ENCODE results near the gene MAP2K2. TPM values are rescaled to one million over a fixed set of nuclear protein-coding genes. Genes with fewer than 3 reads are reported as not detected.

Gene MAP2K2
- total RNA-seq, 1 donor from 2014 or later = 153 TPM

GRCh38 chr19:4059891-4060620 is 63.9 kb downstream of the MAP2K2 start:
- Mint-ChIP-seq H3K4me3 (ENCODE audit: unreplicated experiment) (no peak overlapping the region), H3K4me1 (ENCODE audit: unreplicated experiment) (peaks cover 3% of the 10 kb centered on the region), H3K27ac (ENCODE audit: unreplicated experiment) (no peak overlapping the region), H3K27me3 (ENCODE audit: unreplicated experiment) (peaks cover 8% of the 10 kb centered on the region), H3K9me3 (ENCODE audit: unreplicated experiment) (no peaks in the 10 kb centered on the region), H3K36me3 (ENCODE audit: low read depth, unreplicated experiment) (peaks cover 4% of the 10 kb centered on the region)
- no peak for TF ChIP-seq CTCF (IDR thresholded peaks at IDR 0.05; ENCODE audit: unreplicated experiment)
- DNase-seq (ENCODE audit: low spot score) = no peak

GRCh38 chr19:4059453-4059871 is 64.5 kb downstream of the MAP2K2 start:
- peaks cover 8% of the 10 kb centered on the region for H3K27me3 Mint-ChIP-seq (ENCODE audit: unreplicated experiment)
- peaks cover 4% of the 10 kb centered on the region for H3K36me3 Mint-ChIP-seq (ENCODE audit: low read depth, unreplicated experiment)
- DNase-seq (ENCODE audit: low spot score) = no peak
- peaks cover 3% of the 10 kb centered on the region for H3K4me1 Mint-ChIP-seq (ENCODE audit: unreplicated experiment)
- TF ChIP-seq CTCF (IDR thresholded peaks at IDR 0.05; ENCODE audit: unreplicated experiment) = no peak
- no peak overlapping the region for H3K4me3 Mint-ChIP-seq (ENCODE audit: unreplicated experiment)
- H3K9me3 Mint-ChIP-seq (ENCODE audit: unreplicated experiment) = no peaks in the 10 kb centered on the region
- H3K27ac Mint-ChIP-seq (ENCODE audit: unreplicated experiment) = no peak overlapping the region

DNA sequence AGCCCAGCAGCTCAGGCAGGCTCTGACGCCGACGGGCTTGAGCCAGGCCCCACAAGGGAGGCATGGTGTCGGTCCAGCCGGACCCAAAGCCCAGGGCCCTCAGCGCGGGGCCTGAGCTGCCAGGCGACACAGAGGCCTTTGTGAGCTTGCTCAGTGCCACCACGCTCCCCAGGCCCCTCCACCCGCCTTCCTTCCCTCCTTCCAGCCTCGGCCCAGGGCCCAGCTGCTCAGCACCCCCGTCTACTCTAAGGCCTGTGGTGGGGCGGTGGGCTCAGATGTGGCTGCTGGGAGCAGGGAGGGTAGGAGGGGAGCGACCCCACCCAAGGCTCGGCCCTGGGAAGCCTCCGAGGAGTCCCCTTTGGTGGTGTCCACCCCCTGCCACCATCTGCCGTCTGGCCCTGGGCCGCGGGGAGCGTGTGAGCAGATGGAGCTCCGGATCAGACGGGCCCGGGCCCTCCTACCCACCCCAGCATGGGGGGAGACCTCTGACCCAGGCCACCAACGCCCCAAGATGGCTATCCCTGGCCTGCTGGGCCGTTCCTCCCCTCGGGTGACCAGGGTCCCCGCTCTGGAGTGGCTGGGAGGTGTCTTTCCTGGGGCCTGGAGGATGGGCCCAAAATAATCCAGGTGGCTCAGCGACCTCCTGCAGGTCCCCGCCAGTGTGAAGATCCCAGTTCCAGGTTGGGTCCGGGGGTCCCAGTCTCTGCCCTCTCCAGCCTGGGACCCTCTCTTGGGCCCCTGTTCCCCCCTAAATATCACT is 65.0 kb downstream of the MAP2K2 start:
- Mint-ChIP-seq H3K36me3 (ENCODE audit: low read depth, unreplicated experiment) (peaks cover 4% of the 10 kb centered on the region), H3K27ac (ENCODE audit: unreplicated experiment) (no peak overlapping the region), H3K4me1 (ENCODE audit: unreplicated experiment) (peaks cover 2% of the 10 kb centered on the region), H3K4me3 (ENCODE audit: unreplicated experiment) (no peak overlapping the region), H3K9me3 (ENCODE audit: unreplicated experiment) (no peaks in the 10 kb centered on the region), H3K27me3 (ENCODE audit: unreplicated experiment) (peaks cover 8% of the 10 kb centered on the region)
- TF ChIP-seq CTCF (IDR thresholded peaks at IDR 0.05; ENCODE audit: unreplicated experiment) = no peak
- no peak for DNase-seq (ENCODE audit: low spot score)

GRCh38 chr19:4057931-4058692 is 65.8 kb downstream of the MAP2K2 start:
- H3K4me1 Mint-ChIP-seq (ENCODE audit: unreplicated experiment) = peaks cover 5% of the 10 kb centered on the region
- TF ChIP-seq CTCF (IDR thresholded peaks at IDR 0.05; ENCODE audit: unreplicated experiment) = no peak
- DNase-seq (ENCODE audit: low spot score) = no peak
- no peaks in the 10 kb centered on the region for H3K9me3 Mint-ChIP-seq (ENCODE audit: unreplicated experiment)
- H3K4me3 Mint-ChIP-seq (ENCODE audit: unreplicated experiment) = no peak overlapping the region
- peaks cover 13% of the 10 kb centered on the region for H3K27me3 Mint-ChIP-seq (ENCODE audit: unreplicated experiment)
- H3K36me3 Mint-ChIP-seq (ENCODE audit: low read depth, unreplicated experiment) = peaks cover 11% of the 10 kb centered on the region
- no peak overlapping the region for H3K27ac Mint-ChIP-seq (ENCODE audit: unreplicated experiment)
